HepG2 (cell line): Measurements from ENCODE around the gene RNF4. TPM values are rescaled to one million over a fixed set of nuclear protein-coding genes. Genes with fewer than 3 reads are reported as not detected.
A peak's percentile ranks its signal among the peaks of the same experiment; 100 is the strongest.

Source experiments
- AKAP8 ChIP-seq: sonication (generic); formaldehyde crosslinking; IDR thresholded peaks from 2 replicates; pipeline ENCODE4 v1.5.1; 2020; ENCODE audit warnings: mild to moderate bottlenecking, missing genetic modification reagents
- BCL6 ChIP-seq: IDR thresholded peaks from 2 replicates; pipeline ENCODE4 v1.6.1; 2016; ENCODE audit warnings: missing genetic modification reagents, missing compliant biosample characterization
- BORCS8-MEF2B ChIP-seq: sonication (generic); formaldehyde crosslinking; IDR thresholded peaks from 2 replicates; pipeline ENCODE4 v1.8.0; 2022; ENCODE audit warnings: mild to moderate bottlenecking, missing genetic modification reagents
- CREB3 ChIP-seq: sonication (generic); formaldehyde crosslinking; IDR thresholded peaks from 2 replicates; pipeline ENCODE4 v1.5.0; 2020; ENCODE audit warnings: missing genetic modification reagents
- EHMT2 ChIP-seq: fragments of 200-600 bp; sonication (generic); IDR thresholded peaks from 2 replicates; pipeline ENCODE4 v1.7.0; 2017; ENCODE audit warnings: antibody characterized with exemption, low read depth, low read length, borderline replicate concordance
- HMG20B ChIP-seq: conservative IDR thresholded peaks from 2 replicates; pipeline ENCODE4 v1.6.1; 2016; ENCODE audit warnings: missing genetic modification reagents, missing compliant biosample characterization
- HNRNPK ChIP-seq: fragments of 200-400 bp; formaldehyde crosslinking; IDR thresholded peaks from 2 replicates; pipeline ENCODE4 v1.6.1; 2018; ENCODE audit warnings: low read length, low read depth, moderate library complexity, mild to moderate bottlenecking; ENCODE audit not compliant: poor library complexity, severe bottlenecking
- JDP2 ChIP-seq: sonication (generic); formaldehyde crosslinking; IDR thresholded peaks from 2 replicates; pipeline ENCODE4 v1.8.1; 2022; ENCODE audit warnings: missing genetic modification reagents, borderline replicate concordance
- KDM1A ChIP-seq: IDR thresholded peaks from 2 replicates; pipeline ENCODE4 v1.6.1; 2016; ENCODE audit warnings: missing compliant biosample characterization
- MED1 ChIP-seq: sonication (generic); formaldehyde crosslinking; IDR thresholded peaks from 2 replicates; pipeline ENCODE4 v1.4.0; 2020; ENCODE audit warnings: missing genetic modification reagents
- MTF1 ChIP-seq: sonication (generic); formaldehyde crosslinking; IDR thresholded peaks from 2 replicates; pipeline ENCODE4 v1.5.0; 2020; ENCODE audit warnings: missing genetic modification reagents
- NFKBIZ ChIP-seq: IDR thresholded peaks from 2 replicates; pipeline ENCODE4 v1.6.1; 2018; ENCODE audit warnings: missing genetic modification reagents, missing compliant biosample characterization
- PLRG1 ChIP-seq: fragments of 450-650 bp; conservative IDR thresholded peaks from 2 replicates; pipeline ENCODE4 v1.6.1; 2016
- SAP130 ChIP-seq: IDR thresholded peaks from 2 replicates; pipeline ENCODE4 v1.6.1; 2016; ENCODE audit warnings: low read depth
- SETDB1 ChIP-seq: sonication (generic); formaldehyde crosslinking; IDR thresholded peaks from 2 replicates; pipeline ENCODE4 v1.5.1; 2020; ENCODE audit warnings: missing genetic modification reagents, mild to moderate bottlenecking, borderline replicate concordance
- SKI ChIP-seq: fragments of 450-650 bp; IDR thresholded peaks from one replicate; pipeline ENCODE4 v1.6.1; 2018; ENCODE audit warnings: mild to moderate bottlenecking; ENCODE audit not compliant: partially characterized antibody
- YEATS2 ChIP-seq: sonication (generic); formaldehyde crosslinking; IDR thresholded peaks from 2 replicates; pipeline ENCODE4 v1.4.0; 2020; ENCODE audit warnings: missing genetic modification reagents, borderline replicate concordance
- ZBTB26 ChIP-seq: IDR thresholded peaks from 2 replicates; pipeline ENCODE4 v1.6.1; 2016; ENCODE audit warnings: missing compliant biosample characterization, missing genetic modification reagents, borderline replicate concordance
- ZC3H13 ChIP-seq: sonication (generic); formaldehyde crosslinking; IDR thresholded peaks from 2 replicates; pipeline ENCODE4 v1.8.1; 2023; ENCODE audit warnings: mild to moderate bottlenecking, missing genetic modification reagents, moderate library complexity
- ZNF20 ChIP-seq: sonication (generic); formaldehyde crosslinking; IDR thresholded peaks from 2 replicates; pipeline ENCODE4 v1.4.0; 2020; ENCODE audit warnings: mild to moderate bottlenecking, moderate library complexity, missing genetic modification reagents
- ZNF562 ChIP-seq: sonication (generic); formaldehyde crosslinking; IDR thresholded peaks from 2 replicates; pipeline ENCODE4 v1.8.0; 2022; ENCODE audit warnings: missing genetic modification reagents, borderline replicate concordance
- ZNF569 ChIP-seq: sonication (generic); formaldehyde crosslinking; IDR thresholded peaks from 2 replicates; pipeline ENCODE4 v1.5.0; 2020; ENCODE audit warnings: mild to moderate bottlenecking, missing genetic modification reagents, moderate library complexity, borderline replicate concordance
- polyA plus RNA-seq, 8 experiments: library from polyadenylated mRNA; depleted of rRNA in 3 of 8; stranded (reverse) in 7 of 8; unstranded in 1 of 8; fragments of >200 nt; fragmentation: Illumina TruSeq in 4 of 8; extraction: Trizol in 4 of 8; gene quantifications; 2 replicates each; pipeline versions ENCODE4 v1.2.1 to v1.2.3, GENCODE V29; 2011 to 2016; ENCODE audit warnings: low read depth in 4 of 8, missing spikeins in 1 of 8, mixed read lengths in 1 of 8; ENCODE audit not compliant: insufficient read depth in 1 of 8
- total RNA-seq, 5 experiments: library from RNA; depleted of rRNA; stranded (reverse); fragments of >200 nt; fragmentation: Illumina TruSeq; extraction: Trizol; gene quantifications; 2 replicates each; pipeline ENCODE4 v1.2.3, GENCODE V29; 2016; ENCODE audit warnings: low read depth in 1 of 5
- TF ChIP-seq, protein P1 (sequence below): sonication (generic); formaldehyde crosslinking; IDR thresholded peaks from 2 replicates; pipeline ENCODE4 v1.9.0; 2021; ENCODE audit warnings: missing genetic modification reagents, borderline replicate concordance
- TF ChIP-seq, protein P2 (sequence below): sonication (generic); formaldehyde crosslinking; IDR thresholded peaks from 2 replicates; pipeline ENCODE4 v1.4.0; 2020; ENCODE audit warnings: missing genetic modification reagents; ENCODE audit errors: not compliant biosample characterization

Gene RNF4
- total and polyA plus RNA-seq, 2 of the 13 experiments (the other 11 are each of a cell fraction or from before 2014, with no cell fraction given): 38.1 to 45.1 TPM

DNA sequence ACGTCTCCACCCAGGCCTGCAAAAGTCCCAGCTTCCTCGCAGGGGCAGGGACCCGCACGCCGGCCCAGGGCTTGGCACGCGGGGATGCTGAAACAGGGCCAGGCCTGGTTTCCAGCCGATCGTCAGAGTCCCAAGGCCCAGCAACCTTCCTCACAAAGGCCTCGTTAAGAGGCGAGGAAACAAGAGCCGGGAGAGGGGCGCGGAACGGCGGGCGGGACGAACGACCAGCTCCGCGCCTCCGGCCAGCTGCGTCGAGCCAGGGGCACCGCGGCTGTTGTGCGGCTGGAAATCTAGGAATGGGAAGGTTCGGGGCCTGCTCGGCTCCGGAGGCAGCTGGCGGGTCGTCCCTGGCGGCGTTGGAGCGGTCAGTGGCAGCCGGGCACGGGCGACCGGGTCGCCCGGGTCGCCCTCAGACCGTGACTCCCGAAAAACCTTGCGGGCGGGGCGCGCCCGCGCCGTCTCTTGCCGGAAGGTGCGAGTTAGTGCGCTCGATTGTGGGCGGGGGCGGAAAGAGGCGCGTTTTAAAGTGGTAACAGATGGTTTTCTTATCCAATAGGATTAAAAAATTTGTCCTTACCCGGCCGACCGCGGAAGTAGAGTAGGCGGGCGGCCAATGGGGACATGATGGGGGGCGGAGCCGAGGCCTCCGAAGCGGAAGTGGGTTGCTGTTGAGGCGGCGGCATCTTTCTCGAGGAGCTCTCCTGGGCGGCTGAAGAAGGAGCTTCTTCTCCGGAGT, at the start of gene RNF4 (continued):
- TF ChIP-seq CREB3 (CRISPR knock-in tag) (peak; percentile 63; the same call in 1 of the 2 replicates), MTF1 (CRISPR knock-in tag) (no peak; the same call in 1 of the 2 replicates), KDM1A (CRISPR knock-in tag) (no peak), HNRNPK (peak; percentile 32), ZC3H13 (CRISPR knock-in tag) (no peak), SKI (no peak), BORCS8-MEF2B (CRISPR knock-in tag) (peak; percentile 64; the same call in 1 of the 2 replicates), ZNF20 (CRISPR knock-in tag) (peak; percentile 74), EHMT2 (no peak), SAP130 (CRISPR knock-in tag) (peak; percentile 81), AKAP8 (no peak), YEATS2 (0 out of 2 replicates have a peak, but pooled peaks have one; percentile 41), ZNF569 (CRISPR knock-in tag) (no peak), HMG20B (CRISPR knock-in tag) (no peak; the same call in 1 of the 2 replicates), SETDB1 (CRISPR knock-in tag) (no peak), BCL6 (CRISPR knock-in tag) (no peak), PLRG1 (no peak), MED1 (CRISPR knock-in tag) (no peak; the same call in 1 of the 2 replicates), NFKBIZ (CRISPR knock-in tag) (no peak), JDP2 (CRISPR knock-in tag) (no peak), ZBTB26 (CRISPR knock-in tag) (no peak), ZNF562 (no peak)
- TF ChIP-seq, protein P1, sequence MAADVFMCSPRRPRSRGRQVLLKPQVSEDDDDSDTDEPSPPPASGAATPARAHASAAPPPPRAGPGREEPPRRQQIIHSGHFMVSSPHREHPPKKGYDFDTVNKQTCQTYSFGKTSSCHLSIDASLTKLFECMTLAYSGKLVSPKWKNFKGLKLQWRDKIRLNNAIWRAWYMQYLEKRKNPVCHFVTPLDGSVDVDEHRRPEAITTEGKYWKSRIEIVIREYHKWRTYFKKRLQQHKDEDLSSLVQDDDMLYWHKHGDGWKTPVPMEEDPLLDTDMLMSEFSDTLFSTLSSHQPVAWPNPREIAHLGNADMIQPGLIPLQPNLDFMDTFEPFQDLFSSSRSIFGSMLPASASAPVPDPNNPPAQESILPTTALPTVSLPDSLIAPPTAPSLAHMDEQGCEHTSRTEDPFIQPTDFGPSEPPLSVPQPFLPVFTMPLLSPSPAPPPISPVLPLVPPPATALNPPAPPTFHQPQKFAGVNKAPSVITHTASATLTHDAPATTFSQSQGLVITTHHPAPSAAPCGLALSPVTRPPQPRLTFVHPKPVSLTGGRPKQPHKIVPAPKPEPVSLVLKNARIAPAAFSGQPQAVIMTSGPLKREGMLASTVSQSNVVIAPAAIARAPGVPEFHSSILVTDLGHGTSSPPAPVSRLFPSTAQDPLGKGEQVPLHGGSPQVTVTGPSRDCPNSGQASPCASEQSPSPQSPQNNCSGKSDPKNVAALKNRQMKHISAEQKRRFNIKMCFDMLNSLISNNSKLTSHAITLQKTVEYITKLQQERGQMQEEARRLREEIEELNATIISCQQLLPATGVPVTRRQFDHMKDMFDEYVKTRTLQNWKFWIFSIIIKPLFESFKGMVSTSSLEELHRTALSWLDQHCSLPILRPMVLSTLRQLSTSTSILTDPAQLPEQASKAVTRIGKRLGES (CRISPR knock-in tag): no peak
- TF ChIP-seq, protein P2, sequence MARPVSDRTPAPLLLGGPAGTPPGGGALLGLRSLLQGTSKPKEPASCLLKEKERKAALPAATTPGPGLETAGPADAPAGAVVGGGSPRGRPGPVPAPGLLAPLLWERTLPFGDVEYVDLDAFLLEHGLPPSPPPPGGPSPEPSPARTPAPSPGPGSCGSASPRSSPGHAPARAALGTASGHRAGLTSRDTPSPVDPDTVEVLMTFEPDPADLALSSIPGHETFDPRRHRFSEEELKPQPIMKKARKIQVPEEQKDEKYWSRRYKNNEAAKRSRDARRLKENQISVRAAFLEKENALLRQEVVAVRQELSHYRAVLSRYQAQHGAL (CRISPR knock-in tag): peak; percentile 43
